Measurements from ENCODE around the gene SLC25A53. TPM values are rescaled to one million over a fixed set of nuclear protein-coding genes. Genes with fewer than 3 reads are reported as not detected.

SLC25A53 gene
- total RNA-seq, 1 experiment from 2014 or later, result 6.6 TPM

- TF ChIP-seq CTCF (conservative IDR thresholded peaks at IDR 0.05; ENCODE audit: low read depth, low read length) (no peak), EZH2 (IDR thresholded peaks at IDR 0.05; ENCODE audit: low read length, unreplicated experiment) (no peak), EZH2phosphoT487 (IDR thresholded peaks at IDR 0.05; ENCODE audit: borderline replicate concordance, low read length) (no peak)
- H3K9ac ChIP-seq (ENCODE audit: low read length), result no peak overlapping the region
- H3K27ac ChIP-seq (ENCODE audit: low read length), result no peak overlapping the region
- H3K79me2 ChIP-seq (ENCODE audit: low read length), result no peaks in the 10 kb centered on the region
- ATAC-seq, result no peak
- intact Hi-C loops (cut with micrococcal nuclease), result no loop called here
- no peak overlapping the region for H2AFZ ChIP-seq (ENCODE audit: low read length)
- ChIA-PET POLR2A (ENCODE audit: unreplicated experiment) (no interaction called here), CTCF (no interaction called here)
- H3K27me3 ChIP-seq (ENCODE audit: low read length), result peaks cover 7% of the 10 kb centered on the region
- H3K4me3 ChIP-seq (ENCODE audit: low read length), result no peak overlapping the region
- H3K4me1 ChIP-seq (ENCODE audit: insufficient read depth, low read length), result no peaks in the 10 kb centered on the region; the same call in 1 of the 2 replicates
- H3K9me2 ChIP-seq (replicated peaks; ENCODE audit: low read length), result no peaks in the 10 kb centered on the region
- no peaks in the 10 kb centered on the region for H3F3A ChIP-seq (ENCODE audit: low read length, unreplicated experiment)
- no peaks in the 10 kb centered on the region for H3K9me3 ChIP-seq (ENCODE audit: low read length)
- H3K4me2 ChIP-seq (ENCODE audit: low read length), result no peak overlapping the region
- no TSS peak for BruUV-seq (replicated peaks)
- H4K20me1 ChIP-seq (ENCODE audit: low read length), result no peaks in the 10 kb centered on the region
- no peaks in the 10 kb centered on the region for H3K36me3 ChIP-seq (ENCODE audit: low read depth, low read length)
- no peak for DNase-seq
Measured at GRCh38 chrX:104108955-104109354, 47.9 kb downstream of the SLC25A53 start.

- Histone ChIP-seq H3K4me3 (ENCODE audit: low read length) (no peak overlapping the region), H3K79me2 (ENCODE audit: low read length) (no peaks in the 10 kb centered on the region), H3K9ac (ENCODE audit: low read length) (no peak overlapping the region), H3F3A (ENCODE audit: low read length, unreplicated experiment) (no peaks in the 10 kb centered on the region), H3K27me3 (ENCODE audit: low read length) (peaks cover 16% of the 10 kb centered on the region), H4K20me1 (ENCODE audit: low read length) (no peaks in the 10 kb centered on the region), H3K9me2 (replicated peaks; ENCODE audit: low read length) (no peaks in the 10 kb centered on the region), H3K27ac (ENCODE audit: low read length) (no peak overlapping the region), H3K4me2 (ENCODE audit: low read length) (no peak overlapping the region), H3K36me3 (ENCODE audit: low read depth, low read length) (no peaks in the 10 kb centered on the region), H2AFZ (ENCODE audit: low read length) (no peak overlapping the region), H3K9me3 (ENCODE audit: low read length) (no peaks in the 10 kb centered on the region), H3K4me1 (ENCODE audit: insufficient read depth, low read length) (no peaks in the 10 kb centered on the region)
- ATAC-seq (no peak), DNase-seq (no peak)
- CTCF ChIA-PET, result no interaction called here
- no peak for TF ChIP-seq EZH2 (IDR thresholded peaks at IDR 0.05; ENCODE audit: low read length, unreplicated experiment)
- no peak for TF ChIP-seq EZH2phosphoT487 (IDR thresholded peaks at IDR 0.05; ENCODE audit: borderline replicate concordance, low read length)
- TF ChIP-seq CTCF (conservative IDR thresholded peaks at IDR 0.05; ENCODE audit: low read depth, low read length), result no peak
- POLR2A ChIA-PET (ENCODE audit: unreplicated experiment), result no interaction called here
- intact Hi-C loops (cut with micrococcal nuclease), result no loop called here
- no TSS peak for BruUV-seq (replicated peaks)
Measured at GRCh38 chrX:104105330-104106262, 51.2 kb downstream of the SLC25A53 start.

GRCh38 chrX:104104676-104105075 is 52.1 kb downstream of the SLC25A53 start:
- no peak overlapping the region for H3K4me3 ChIP-seq (ENCODE audit: low read length)
- H3K9me2 ChIP-seq (replicated peaks; ENCODE audit: low read length), result no peaks in the 10 kb centered on the region
- ChIA-PET POLR2A (ENCODE audit: unreplicated experiment) (no interaction called here), CTCF (no interaction called here)
- no peaks in the 10 kb centered on the region for H3K36me3 ChIP-seq (ENCODE audit: low read depth, low read length)
- TF ChIP-seq EZH2 (IDR thresholded peaks at IDR 0.05; ENCODE audit: low read length, unreplicated experiment), result no peak
- H3K4me1 ChIP-seq (ENCODE audit: insufficient read depth, low read length), result no peaks in the 10 kb centered on the region
- no peaks in the 10 kb centered on the region for H4K20me1 ChIP-seq (ENCODE audit: low read length)
- no peaks in the 10 kb centered on the region for H3F3A ChIP-seq (ENCODE audit: low read length, unreplicated experiment)
- BruUV-seq (replicated peaks), result no TSS peak
- DNase-seq, result no peak
- H3K4me2 ChIP-seq (ENCODE audit: low read length), result no peak overlapping the region
- ATAC-seq, result no peak
- peaks cover 17% of the 10 kb centered on the region for H3K27me3 ChIP-seq (ENCODE audit: low read length)
- H3K79me2 ChIP-seq (ENCODE audit: low read length), result no peaks in the 10 kb centered on the region
- intact Hi-C loops (cut with micrococcal nuclease), result no loop called here
- no peak overlapping the region for H3K27ac ChIP-seq (ENCODE audit: low read length)
- no peaks in the 10 kb centered on the region for H3K9me3 ChIP-seq (ENCODE audit: low read length)
- no peak overlapping the region for H3K9ac ChIP-seq (ENCODE audit: low read length)
- H2AFZ ChIP-seq (ENCODE audit: low read length), result no peak overlapping the region
